Mesendoderm (in vitro differentiated cells): Measurements from ENCODE around the gene B4GALNT3.

Experiments
- DNase-seq: peaks from one replicate; pipeline ENCODE4 v3.0.0; 2013
- H2AK5ac ChIP-seq: 2 replicates; pipeline ENCODE4 v1.6.1; 2013; ENCODE audit warnings: low read length, inconsistent platforms
- H2BK120ac ChIP-seq: 2 replicates; pipeline ENCODE4 v1.6.1; 2013; ENCODE audit warnings: low read depth, mild to moderate bottlenecking, low read length, moderate library complexity, mixed read lengths
- H2BK15ac ChIP-seq: replicated peaks from 2 replicates; pipeline ENCODE4 v1.6.1; 2013; ENCODE audit warnings: low read depth, mild to moderate bottlenecking, moderate library complexity
- H2BK5ac ChIP-seq: 2 replicates; pipeline ENCODE4 v1.6.1; 2013; ENCODE audit warnings: low read length, inconsistent platforms
- H3K18ac ChIP-seq: 2 replicates; pipeline ENCODE4 v1.6.1; 2013; ENCODE audit warnings: mild to moderate bottlenecking, low read length, mixed read lengths
- H3K23ac ChIP-seq: one replicate; pipeline ENCODE4 v1.6.1; 2013; ENCODE audit warnings: low read length
- H3K27ac ChIP-seq: 2 replicates; pipeline ENCODE4 v1.5.1; 2013; ENCODE audit warnings: low read depth, mild to moderate bottlenecking, inconsistent platforms, low read length, moderate library complexity
- H3K27me3 ChIP-seq: 2 replicates; pipeline ENCODE4 v1.6.1; 2013; ENCODE audit warnings: low read length, control low read depth, mild to moderate bottlenecking, inconsistent platforms; ENCODE audit not compliant: insufficient read depth, poor library complexity
- H3K36me3 ChIP-seq: 2 replicates; pipeline ENCODE4 v1.6.1; 2013; ENCODE audit warnings: low read length, inconsistent platforms; ENCODE audit not compliant: control insufficient read depth, insufficient read depth
- H3K4ac ChIP-seq: one replicate; pipeline ENCODE4 v1.6.1; 2013; ENCODE audit warnings: low read depth, mild to moderate bottlenecking, low read length, moderate library complexity
- H3K4me1 ChIP-seq: 2 replicates; pipeline ENCODE4 v1.6.1; 2013; ENCODE audit warnings: low read depth, low read length, inconsistent platforms; ENCODE audit not compliant: control insufficient read depth
- H3K4me2 ChIP-seq: 2 replicates; pipeline ENCODE4 v1.6.1; 2013; ENCODE audit warnings: low read length
- H3K4me3 ChIP-seq: 2 replicates; pipeline ENCODE4 v1.5.1; 2013; ENCODE audit warnings: mild to moderate bottlenecking, low read length
- H3K56ac ChIP-seq: one replicate; pipeline ENCODE4 v1.6.1; 2013; ENCODE audit warnings: low read length
- H3K79me1 ChIP-seq: 2 replicates; pipeline ENCODE4 v1.6.1; 2013; ENCODE audit warnings: low read length, inconsistent platforms
- H3K79me2 ChIP-seq: 2 replicates; pipeline ENCODE4 v1.6.1; 2013; ENCODE audit warnings: mild to moderate bottlenecking, low read length; ENCODE audit not compliant: control insufficient read depth, insufficient read depth
- H3K9ac ChIP-seq: 2 replicates; pipeline ENCODE4 v1.6.1; 2013; ENCODE audit warnings: low read length, inconsistent platforms
- H4K5ac ChIP-seq: one replicate; pipeline ENCODE4 v1.6.1; 2013; ENCODE audit warnings: low read length
- H4K8ac ChIP-seq: one replicate; pipeline ENCODE4 v1.6.1; 2013; ENCODE audit warnings: low read depth, mild to moderate bottlenecking, control low read depth, low read length, moderate library complexity
- WGBS: extraction: QIAGEN DNeasy Blood & Tissue Kit; methylation state at CpG from one replicate; pipeline ENCODE4 v1.1.7; 2013; ENCODE audit warnings: low lambda C conversion rate, missing lambda C conversion rate; ENCODE audit not compliant: insufficient coverage; ENCODE audit errors: extremely low coverage; 5-methylcytosine and 5-hydroxymethylcytosine counted together

The B4GALNT3 gene

DNA sequence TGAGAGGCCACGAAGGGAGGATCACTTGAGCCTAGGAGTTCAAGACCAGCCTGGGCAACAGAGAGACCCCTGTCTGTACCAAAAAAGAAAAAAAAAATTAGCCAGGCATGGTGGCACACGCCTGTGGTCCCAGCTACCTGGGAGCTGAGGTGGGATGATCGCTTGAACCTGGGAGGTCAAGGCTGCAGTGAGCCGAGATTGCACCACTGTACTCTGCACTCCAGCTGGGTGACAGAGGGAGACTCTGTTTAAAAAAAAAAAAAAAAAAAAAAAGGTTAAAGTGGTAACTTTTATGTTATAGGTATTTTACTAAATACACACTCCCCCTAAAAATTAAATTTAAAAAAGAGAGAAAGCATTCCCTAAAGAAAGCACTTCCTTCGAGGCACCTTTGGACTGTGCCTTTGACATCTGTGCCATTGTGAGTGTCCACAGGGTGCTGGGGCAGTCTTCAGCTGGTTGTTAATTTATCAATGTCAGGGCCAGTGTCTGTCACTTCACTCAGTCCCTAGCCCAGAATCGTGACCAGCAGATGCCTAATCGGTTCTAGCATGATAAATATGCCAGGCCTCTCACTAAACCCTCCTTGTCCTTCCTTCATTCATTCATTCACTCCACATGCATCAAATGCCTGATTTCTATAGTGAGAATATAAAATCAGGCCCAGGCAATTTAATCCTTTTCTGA, 63.1 kb downstream of the B4GALNT3 start:
- Histone ChIP-seq H3K18ac (no peak overlapping the region), H3K36me3 (no peaks in the 10 kb centered on the region), H3K79me2 (no peaks in the 10 kb centered on the region), H3K56ac (no peak overlapping the region), H2BK5ac (no peak overlapping the region), H2AK5ac (no peak overlapping the region), H4K8ac (no peak overlapping the region), H3K23ac (no peak overlapping the region), H4K5ac (no peak overlapping the region), H3K79me1 (peaks cover 1% of the 10 kb centered on the region), H3K27me3 (no peaks in the 10 kb centered on the region), H2BK15ac (no peak overlapping the region), H3K4ac (no peak overlapping the region), H3K4me3 (no peak overlapping the region), H2BK120ac (no peak overlapping the region), H3K4me2 (no peak overlapping the region), H3K9ac (no peak overlapping the region), H3K27ac (no peak overlapping the region), H3K4me1 (peaks cover 3% of the 10 kb centered on the region)
- DNase-seq, result no peak
- no CpG with 5 or more reads among the region's 7 CpGs for WGBS

DNA sequence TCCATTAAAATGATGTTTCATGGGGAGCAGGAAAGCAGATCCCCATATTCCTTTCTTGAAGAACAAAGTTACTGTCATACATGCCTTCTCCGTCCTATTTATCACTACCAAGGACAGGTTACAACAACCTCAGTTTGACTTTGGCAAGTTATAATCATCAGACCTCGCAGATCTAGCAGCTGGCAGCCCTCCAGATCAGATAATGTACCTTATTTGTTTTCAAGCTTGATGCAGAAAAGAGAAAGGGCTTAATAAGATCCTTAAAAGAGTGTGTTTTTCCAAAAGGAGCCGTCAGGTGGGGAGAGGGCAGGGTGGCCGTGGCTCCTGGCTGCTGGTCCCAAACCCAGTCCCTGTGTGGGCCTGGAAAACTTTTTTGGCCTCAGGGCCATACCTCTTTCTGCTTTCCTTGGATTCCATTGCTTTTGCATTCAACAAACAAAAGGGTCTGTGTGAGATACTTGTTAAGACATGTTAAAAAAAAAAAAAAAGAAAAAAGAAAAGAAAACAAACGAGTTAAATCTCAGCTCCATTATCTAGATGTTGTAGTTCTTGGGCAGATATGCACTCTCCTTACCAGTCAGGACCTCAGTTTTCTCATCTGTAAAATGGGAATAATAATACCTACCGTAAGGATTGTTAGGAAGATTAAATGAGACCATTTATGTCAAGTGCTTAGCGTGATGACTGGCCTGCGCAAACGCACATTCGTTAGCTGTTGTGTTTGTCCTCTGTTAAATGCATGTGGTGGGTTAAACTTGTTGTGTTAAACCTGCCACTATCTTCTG, 64.6 kb downstream of the B4GALNT3 start:
- Histone ChIP-seq H3K36me3 (no peaks in the 10 kb centered on the region), H3K18ac (no peak overlapping the region), H4K5ac (no peak overlapping the region), H2BK120ac (no peak overlapping the region), H2AK5ac (no peak overlapping the region), H3K4me3 (no peak overlapping the region), H3K9ac (no peak overlapping the region), H2BK5ac (no peak overlapping the region), H3K23ac (no peak overlapping the region), H2BK15ac (no peak overlapping the region), H3K4me2 (no peak overlapping the region), H3K4ac (no peak overlapping the region), H3K79me2 (no peaks in the 10 kb centered on the region), H3K79me1 (peaks cover 1% of the 10 kb centered on the region), H4K8ac (no peak overlapping the region), H3K27ac (no peak overlapping the region), H3K56ac (no peak overlapping the region), H3K4me1 (peaks cover 3% of the 10 kb centered on the region), H3K27me3 (no peaks in the 10 kb centered on the region)
- DNase-seq, result no peak
- WGBS, result no CpG with 5 or more reads among the region's 10 CpGs

DNA sequence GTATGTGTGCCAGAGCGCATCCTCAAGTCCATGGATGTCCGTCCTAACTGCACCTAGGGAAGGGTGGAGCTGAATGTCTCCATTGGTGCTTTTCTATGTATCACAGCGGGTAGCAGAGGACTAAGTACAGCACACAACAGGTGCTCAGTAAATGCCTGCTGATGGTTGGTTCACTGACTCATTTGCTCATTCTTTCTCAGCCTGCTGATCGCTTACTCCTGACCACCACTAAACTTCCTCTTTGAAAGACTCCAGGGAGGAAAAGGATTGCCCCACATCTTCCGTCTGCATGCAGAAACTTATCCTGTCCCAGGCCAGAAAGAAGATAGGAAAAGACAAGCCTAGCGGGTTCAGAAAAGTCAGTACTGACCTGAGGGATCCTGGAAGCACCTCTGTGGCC, 66.3 kb downstream of the B4GALNT3 start:
- H4K5ac ChIP-seq, result no peak overlapping the region
- no peaks in the 10 kb centered on the region for H3K4me1 ChIP-seq
- H3K27me3 ChIP-seq, result no peaks in the 10 kb centered on the region
- H3K23ac ChIP-seq, result no peak overlapping the region
- H3K56ac ChIP-seq, result no peak overlapping the region
- no peak for DNase-seq
- H3K4me2 ChIP-seq, result no peak overlapping the region
- no peak overlapping the region for H2BK5ac ChIP-seq
- H3K18ac ChIP-seq, result no peak overlapping the region
- no peak overlapping the region for H2BK15ac ChIP-seq
- no CpG with 5 or more reads among the region's 6 CpGs for WGBS
- no peak overlapping the region for H3K27ac ChIP-seq
- H2AK5ac ChIP-seq, result no peak overlapping the region
- no peaks in the 10 kb centered on the region for H3K36me3 ChIP-seq
- no peak overlapping the region for H3K4me3 ChIP-seq
- H3K79me1 ChIP-seq, result no peaks in the 10 kb centered on the region
- no peak overlapping the region for H3K4ac ChIP-seq
- no peak overlapping the region for H2BK120ac ChIP-seq
- H3K79me2 ChIP-seq, result no peaks in the 10 kb centered on the region
- H3K9ac ChIP-seq, result no peak overlapping the region
- H4K8ac ChIP-seq, result no peak overlapping the region

DNA sequence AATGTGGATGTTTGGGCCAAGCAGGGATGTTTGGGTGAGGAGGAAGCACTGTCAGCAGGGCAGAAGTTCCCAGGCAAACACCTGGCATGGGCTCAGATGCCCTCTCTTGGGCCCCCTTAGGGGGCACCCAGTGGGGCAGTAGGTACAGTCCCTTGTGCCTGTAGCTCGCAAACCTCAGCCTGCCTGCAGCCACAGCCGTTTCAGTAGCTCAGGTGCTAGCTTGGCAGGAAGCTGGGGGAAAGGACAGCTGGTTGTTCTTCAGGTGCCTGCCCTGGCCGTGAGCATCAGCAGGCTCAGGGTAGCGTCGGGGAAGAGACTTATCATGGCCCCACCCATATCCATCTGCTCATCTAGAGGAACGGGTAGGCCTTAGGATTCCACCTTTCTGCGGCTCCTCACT, 67.5 kb downstream of the B4GALNT3 start:
- Histone ChIP-seq H3K18ac (no peak overlapping the region), H3K79me1 (no peaks in the 10 kb centered on the region), H3K36me3 (no peaks in the 10 kb centered on the region), H2AK5ac (no peak overlapping the region), H4K5ac (no peak overlapping the region), H3K4me3 (no peak overlapping the region), H2BK15ac (no peak overlapping the region), H3K4ac (no peak overlapping the region), H3K4me2 (no peak overlapping the region), H2BK120ac (no peak overlapping the region), H4K8ac (no peak overlapping the region), H3K27me3 (no peaks in the 10 kb centered on the region), H3K79me2 (no peaks in the 10 kb centered on the region), H3K27ac (no peak overlapping the region), H3K4me1 (no peaks in the 10 kb centered on the region), H2BK5ac (no peak overlapping the region), H3K56ac (no peak overlapping the region), H3K23ac (no peak overlapping the region), H3K9ac (no peak overlapping the region)
- DNase-seq, result no peak
- WGBS, result no CpG with 5 or more reads among the region's 7 CpGs

DNA sequence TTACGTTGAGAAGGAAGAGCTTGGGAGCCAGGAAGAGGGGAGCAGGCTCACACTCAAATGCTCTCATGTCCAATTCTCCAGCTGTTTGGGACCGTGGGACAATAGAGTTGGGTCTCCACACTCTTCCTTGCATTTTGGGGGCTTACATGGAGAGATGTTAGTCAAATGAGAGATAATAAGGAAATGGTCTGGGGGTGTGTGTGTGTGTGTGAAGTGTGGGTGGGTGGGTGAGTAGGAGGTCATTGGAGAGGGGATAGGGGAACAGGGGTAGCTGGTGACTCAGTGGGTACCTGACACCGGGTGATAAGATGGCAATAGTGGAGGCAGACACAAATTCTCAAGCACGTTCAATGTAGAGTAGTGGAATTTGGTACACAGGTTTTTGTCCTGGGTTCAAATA, 68.0 kb downstream of the B4GALNT3 start:
- Histone ChIP-seq H3K18ac (no peak overlapping the region), H3K36me3 (no peaks in the 10 kb centered on the region), H3K27me3 (no peaks in the 10 kb centered on the region), H2BK5ac (no peak overlapping the region), H2BK120ac (no peak overlapping the region), H3K9ac (no peak overlapping the region), H4K5ac (no peak overlapping the region), H3K4ac (no peak overlapping the region), H3K79me1 (no peaks in the 10 kb centered on the region), H2BK15ac (no peak overlapping the region), H3K79me2 (no peaks in the 10 kb centered on the region), H2AK5ac (no peak overlapping the region), H3K4me3 (no peak overlapping the region), H3K27ac (no peak overlapping the region), H3K56ac (no peak overlapping the region), H3K4me1 (no peaks in the 10 kb centered on the region), H3K4me2 (no peak overlapping the region), H3K23ac (no peak overlapping the region), H4K8ac (no peak overlapping the region)
- WGBS, result no CpG with 5 or more reads among the region's 4 CpGs
- DNase-seq, result no peak
